CD4-positive, alpha-beta T cell treated with Interferon gamma for 1 hour (primary cell): ENCODE results near the gene CABP7.
A peak's percentile ranks its signal among the peaks of the same experiment; 100 is the strongest.
"Not testable (repeated sequence)": the region's sequence is repeated elsewhere in the genome, so short reads cannot be mapped to it uniquely, and the experiment has no call there.

Source experiments
- DNase-seq: peaks from one replicate; pipeline ENCODE4 v3.0.0-alpha.2; 2020

CABP7 gene

DNA sequence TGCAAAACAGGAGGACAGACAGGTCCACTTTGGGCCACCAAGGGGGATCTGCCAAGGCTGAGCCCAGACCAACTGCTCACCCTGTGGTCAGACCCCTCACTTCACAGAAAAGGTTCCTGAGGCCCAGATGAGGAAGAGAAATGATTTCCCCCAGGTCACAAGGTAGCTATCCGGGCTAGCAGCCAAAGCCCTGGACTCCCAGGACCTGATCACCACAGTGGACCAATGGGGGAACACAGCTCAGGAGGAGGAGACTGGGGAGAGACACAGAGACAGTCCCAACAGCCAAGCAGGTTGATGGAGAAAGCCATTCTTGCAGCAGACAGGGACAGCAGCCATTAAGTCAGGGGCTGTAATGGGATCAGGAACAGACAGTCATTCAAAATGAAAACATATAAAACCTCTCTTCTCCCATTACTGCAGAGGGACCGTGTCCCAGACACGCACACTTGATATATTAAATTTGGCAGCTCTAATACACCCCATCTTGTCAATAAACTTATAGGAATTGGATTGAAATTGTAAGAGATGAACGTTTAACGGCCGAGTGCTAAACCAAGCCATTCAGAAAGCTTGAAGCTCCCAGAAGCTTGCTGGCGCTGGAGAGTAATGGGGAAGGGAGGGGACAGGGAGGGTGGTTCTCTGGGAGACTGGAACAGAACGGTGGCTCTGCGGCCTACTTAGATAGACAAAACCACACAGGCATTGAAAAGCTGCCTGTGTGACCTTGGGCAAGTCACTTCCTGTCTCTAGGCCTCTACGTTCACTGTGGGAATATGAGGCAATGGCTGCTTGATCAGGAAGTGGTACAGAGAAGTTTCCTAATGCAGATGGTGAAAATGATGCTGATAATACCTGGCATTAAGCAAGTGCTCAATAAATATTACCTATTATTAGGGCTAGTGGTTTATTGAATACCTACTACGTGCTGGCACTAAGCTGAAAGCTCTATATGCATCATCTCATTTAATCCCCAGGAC lies 31.0 kb downstream of the CABP7 start:
- DNase-seq, result peak; percentile 34

DNA sequence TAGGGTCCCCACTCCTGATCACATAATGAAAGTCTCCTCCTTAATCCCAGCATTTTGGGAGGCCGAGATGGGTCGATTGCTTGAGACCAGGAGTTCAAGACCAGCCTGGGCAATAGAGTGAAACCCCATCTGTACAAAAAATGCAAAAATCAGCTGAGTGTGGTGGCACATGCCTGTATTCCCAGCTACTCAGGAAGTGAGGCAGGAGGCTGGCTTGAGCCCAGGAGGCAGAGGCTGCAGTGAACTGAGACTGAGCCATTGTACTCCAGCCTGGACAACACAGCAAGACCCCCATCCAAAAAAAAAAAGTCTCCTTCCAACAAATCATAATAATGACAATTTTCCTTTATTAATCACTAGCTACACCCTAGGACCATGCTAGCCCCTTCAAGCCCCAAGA lies 31.9 kb downstream of the CABP7 start:
- DNase-seq, result no peak

DNA sequence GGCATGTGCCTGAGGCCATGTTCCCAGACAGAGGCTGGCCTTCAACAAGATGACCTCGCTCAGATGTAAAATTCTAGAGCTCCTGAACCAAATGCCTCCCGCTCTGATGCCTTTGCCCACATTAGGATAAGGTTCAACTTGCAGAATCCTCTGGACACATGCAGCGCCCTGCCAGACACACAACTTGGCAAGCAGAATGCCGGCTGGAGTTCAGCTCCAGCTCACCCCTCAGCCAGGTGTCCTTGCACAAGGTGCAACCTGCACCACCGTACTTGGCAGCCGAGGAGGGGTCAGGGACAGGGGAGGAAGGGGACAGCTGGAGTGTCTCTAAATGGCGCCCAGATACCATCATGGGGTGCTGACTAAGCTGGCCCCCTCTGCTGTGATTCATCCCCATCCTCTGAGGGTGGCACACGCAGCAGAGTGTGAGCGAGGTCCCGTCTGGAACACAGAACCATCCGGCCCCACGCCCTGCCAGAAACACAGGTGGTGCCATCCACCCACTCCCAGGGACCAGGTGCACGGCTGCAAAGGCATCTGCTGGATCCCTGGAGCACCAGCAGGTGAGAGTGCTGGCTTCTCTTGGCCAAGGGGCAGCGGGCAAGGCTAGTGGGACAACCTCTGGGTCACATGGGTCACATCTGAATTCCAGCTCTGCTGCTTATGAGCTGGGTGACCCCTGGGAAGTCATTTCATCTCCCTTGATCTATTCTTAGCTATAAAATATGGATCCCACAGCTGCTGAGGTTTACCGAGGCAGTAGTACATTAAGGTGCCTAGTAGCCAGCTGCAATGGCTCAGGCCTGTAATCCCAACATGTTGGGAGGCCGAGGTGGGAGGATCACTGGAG lies 34.2 kb downstream of the CABP7 start:
- no peak for DNase-seq

DNA sequence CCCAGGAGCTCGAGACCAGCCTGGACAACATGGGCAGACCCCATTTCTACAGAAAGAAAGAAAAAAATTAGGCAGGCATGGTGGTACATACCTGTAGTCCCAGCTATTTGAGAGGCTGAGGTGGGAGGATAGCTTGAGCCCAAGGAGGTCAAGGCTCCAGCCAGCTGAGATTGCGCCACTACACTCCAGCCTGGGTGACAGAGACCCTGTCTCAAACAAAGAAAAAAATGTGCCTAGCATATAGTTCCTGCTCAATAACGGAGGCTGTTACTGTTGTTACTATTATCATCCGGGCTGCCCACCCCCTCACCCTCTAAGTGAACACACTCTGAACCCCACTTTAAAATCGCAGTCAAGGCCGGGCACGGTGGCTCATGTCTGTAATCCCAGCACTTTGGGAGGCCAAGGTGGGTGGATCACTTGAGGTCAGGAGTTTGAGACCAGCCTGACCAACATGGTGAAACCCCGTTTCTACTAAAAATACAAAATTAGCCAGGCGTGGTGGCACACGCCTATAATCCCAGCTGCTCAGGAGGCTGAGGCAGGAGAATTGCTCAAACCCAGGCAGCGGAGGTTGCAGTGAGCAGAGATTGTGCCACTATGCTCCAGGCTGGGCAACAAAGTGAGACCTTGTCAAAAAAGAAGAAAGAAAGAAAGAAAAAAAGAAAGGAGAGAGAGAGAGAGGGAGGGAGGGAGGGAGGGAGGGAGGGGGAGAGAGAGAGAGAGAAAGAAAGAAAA lies 35.0 kb downstream of the CABP7 start:
- not testable (repeated sequence) for DNase-seq

DNA sequence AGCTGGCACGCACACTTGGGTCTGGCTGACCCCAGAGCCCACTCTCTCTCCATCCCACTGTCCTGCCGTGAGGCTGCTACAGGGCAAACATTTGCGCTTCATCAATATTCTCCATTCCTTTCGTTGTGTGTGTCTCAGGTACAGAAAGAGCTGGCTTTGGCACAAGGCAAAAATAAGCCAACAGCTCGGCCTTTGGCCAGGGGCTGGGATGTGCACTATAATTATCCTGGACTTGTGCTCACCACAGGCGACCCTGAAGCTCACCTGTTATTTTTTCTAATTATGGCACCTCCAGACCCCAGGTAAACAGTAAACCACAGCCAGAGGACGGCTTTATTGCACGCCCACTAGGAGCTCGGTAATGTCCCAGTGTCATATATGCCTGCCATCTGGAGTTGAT lies 36.1 kb downstream of the CABP7 start:
- DNase-seq, result no peak

DNA sequence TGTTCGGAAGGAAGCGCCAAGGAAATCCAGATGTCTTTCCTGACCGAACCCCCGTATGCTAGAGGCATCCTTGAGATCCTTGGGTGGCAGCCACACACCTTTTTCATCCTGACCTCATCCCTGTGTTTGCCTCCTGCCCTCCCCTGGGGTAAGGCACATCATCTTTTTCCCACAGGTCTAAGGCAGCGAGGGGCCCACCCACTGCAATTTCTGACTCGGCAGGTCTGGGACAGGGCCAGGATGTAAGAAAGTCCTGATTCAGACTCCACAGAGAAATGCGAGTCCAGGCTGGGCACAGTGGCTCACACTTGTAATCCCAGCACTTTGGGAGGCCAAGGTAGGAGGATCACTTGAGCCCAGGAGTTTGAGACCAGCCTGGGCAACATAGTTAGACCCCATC lies 36.5 kb downstream of the CABP7 start:
- no peak for DNase-seq

DNA sequence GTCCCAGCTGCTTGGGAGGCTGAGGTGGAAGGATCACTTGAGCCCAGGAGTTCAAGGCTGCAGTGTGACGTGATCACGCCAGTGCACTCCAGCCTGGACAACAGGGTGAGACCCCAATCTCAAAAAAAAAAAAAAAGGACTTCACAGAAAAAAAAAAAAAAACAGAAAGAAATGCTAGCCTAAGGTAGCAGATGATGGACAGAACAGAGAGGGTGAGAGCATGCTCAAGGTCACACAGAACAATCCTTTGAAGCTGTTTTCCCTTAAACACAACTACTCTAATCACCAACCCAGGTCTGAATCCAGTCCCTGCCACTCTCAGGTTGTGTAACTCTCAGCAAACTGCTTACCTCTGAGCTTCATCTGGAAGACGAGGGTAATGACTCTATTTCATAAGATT lies 37.3 kb downstream of the CABP7 start:
- no peak for DNase-seq

DNA sequence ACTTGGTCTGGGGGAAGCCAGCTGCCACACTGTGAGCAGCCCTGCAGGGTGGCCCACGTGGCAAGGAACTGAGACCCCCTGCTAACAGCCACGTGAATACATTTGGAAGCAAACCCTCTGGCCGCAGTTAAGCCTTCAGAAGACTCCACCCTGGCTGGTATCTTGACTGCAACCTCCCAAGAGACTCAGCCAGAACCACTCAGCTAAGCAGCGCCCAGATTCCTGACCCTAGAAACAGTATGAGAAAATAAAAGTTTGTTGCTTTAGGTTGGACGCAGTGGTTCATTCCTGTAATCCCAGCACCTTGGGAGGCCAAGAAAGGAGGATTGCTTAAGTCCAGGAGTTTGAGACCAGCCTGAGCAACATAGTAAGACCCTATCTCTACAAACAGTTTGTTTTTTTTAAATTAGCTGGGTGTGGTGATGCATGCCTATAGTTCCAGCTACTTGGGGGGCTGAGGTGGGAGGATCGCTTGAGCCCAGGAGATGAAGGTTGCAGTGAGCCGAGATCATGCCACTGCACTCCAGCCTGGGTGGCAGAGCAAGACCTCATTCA lies 38.3 kb downstream of the CABP7 start:
- no peak for DNase-seq

DNA sequence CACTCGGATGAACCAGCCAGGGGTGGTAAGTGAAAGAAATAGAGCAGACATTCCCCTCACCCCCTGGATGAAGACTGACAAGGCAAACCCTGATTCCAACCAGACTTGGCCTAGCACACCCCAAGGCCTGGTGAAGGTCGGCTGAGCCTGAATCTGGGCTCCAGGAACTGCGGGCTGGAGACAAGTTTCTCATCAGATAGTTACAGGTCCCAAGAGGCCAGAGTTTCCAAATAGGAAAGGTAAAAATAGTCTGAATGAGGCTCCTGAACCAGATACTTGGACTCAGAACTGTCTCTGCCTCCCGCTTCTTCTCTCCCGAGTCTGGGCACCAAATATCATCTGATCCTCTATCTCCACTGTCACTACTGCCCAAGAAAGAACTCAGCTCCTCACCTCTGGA lies 39.2 kb downstream of the CABP7 start:
- no peak for DNase-seq

DNA sequence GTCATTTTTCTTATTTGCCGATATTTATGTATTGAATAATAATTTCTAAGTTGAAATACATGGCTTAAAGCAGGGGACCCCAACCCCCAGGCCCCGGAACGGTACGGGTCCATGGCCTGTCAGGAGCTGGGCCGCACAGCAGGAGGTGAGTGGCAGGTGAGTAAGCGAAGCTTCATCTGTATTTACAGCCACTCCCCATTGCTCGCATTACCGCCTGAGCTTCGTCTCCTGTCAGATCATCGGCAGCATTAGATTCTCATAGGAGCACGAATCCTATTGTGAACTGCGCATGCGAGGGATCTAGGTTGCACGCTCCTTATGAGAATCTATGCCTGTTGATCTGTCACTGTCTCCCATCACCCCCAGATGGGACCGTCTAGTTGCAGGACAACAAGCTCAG lies 42.5 kb downstream of the CABP7 start:
- no peak for DNase-seq

DNA sequence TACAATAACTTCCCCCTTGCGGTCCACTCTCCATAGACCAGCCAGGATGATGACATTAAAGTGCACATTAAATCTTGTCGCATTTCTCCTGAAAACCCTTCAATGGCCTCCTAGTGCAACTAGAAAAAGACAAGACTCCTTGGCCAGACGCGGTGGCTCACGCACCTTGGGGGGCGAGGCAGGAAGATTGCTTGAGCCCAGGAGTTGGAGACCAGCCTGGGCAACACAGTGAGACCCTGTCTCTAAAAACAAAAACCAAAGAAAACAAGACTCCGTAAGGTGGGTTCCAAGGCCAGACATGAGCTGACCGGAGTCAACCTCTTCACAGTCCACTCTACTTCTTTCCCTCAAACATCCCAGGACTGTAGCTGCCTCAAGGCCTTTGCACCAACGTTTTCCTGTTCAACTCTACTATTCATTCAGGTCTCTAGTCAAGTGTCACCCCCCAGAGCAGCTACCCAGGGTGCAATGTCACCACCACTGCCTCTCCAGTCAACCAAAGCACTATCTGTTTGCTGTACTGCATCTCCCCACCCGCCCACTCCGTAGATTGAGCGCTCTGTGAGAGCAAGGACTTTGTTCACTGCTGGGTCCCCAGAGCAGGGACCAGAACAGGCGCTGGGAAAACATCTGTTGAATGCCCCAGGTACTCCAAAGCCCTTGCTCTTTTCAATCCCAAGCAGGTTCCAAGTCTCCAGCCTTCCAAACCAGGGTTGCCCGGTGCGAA lies 46.3 kb downstream of the CABP7 start:
- no peak for DNase-seq

DNA sequence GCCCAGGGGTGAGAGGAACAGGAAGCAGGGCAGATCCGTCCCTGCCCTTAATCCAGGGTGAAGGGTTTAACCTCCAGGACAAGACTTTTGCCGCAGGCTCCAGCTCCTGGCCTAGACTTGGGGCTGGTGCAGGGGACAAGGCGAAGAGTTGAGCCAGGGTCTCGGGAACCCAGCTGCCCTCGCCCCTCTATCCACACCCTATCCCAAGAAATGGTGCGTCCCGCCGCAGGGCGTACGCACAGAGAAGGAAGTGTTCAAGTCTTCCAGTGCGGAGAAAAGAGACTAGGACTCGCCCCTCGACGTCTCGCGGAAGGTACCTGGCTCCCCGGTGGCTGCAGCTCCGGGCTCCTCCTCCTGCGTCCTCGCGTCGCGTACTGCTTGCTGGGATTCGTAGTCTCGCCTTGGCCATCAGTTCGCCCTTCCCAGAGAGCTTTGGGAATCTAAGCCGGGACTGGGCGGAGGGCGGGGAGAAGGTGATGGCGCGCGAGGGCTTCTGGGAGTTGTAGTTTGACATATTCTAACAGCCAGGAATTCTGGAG lies 46.9 kb downstream of the CABP7 start, which contains the start of gene ZMAT5:
TSS of gene ZMAT5 (minus strand) at position 376 of the 539 bp plus-strand sequence. CDS start 18,463 bp downstream, outside the sequence.
- DNase-seq, result peak; percentile 94

DNA sequence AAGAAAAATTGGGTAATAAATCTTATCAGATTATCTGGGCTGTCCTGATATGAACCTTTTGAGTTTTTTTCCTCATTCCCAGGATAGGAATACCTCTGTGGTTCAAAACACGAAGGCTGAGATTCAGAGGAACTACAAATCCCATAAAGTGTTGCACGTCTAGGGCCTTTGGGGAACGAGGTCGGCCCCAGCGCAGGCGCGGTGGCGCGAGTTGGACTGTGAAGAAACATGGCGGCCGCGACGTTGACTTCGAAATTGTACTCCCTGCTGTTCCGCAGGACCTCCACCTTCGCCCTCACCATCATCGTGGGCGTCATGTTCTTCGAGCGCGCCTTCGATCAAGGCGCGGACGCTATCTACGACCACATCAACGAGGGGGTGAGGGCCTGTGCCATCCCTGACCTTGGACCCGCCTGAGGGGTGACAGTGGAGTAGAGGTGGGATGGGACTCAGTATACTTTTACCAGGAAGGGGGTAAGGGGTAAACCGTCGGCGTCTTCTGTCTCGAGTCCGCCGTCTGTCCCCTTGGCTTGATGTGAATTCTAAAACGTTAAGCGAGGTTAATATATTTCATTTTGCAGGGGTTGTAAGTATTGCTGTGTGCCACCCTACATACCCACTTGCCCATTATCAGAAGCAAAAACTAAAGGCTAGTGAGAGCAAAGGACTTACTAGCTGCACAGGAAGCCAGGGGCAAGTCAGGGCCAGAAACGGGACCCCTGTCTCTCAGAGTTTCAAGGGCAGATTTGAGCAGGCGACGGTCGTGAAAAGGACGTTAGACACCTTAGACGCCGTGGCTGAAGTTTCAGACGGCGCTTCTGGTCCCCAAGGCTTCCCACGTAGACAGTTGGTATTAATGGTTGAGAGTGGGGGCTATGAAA lies 47.6 kb downstream of the CABP7 start, which contains the start of gene UQCR10:
TSS of gene UQCR10 (plus strand) at position 199 of the 881 bp plus-strand sequence. CDS start at position 229, 30 bp downstream.
- peak; percentile 93 for DNase-seq

DNA sequence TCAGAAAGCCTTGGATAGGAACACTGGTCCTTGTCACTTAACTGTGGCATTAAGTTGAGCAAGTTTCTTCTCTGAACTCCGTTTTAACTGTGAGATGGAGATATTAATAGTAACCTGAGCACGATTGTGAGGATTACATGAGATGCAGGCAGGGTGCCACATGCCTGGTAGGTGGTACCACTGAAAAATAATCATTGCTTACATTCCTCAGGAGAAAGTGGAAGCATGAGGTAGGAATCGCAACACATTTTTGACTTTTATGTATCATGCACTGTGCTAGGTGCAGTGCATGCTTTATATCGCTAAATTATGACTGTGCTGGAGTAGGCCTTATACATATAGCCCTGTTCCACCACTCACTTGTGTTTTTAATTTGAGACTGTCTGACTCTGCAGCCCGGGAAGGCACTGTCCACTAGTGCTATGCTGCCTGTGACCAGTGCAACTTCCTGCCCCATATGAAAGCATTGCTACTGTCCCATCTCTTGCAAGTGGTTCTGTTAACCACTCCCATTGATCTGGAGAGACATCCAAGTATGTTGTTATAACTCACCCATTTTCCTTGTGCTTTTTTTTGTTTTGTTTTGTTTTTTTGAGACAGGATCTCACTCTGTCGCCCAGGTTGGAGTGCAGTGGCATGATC lies 48.4 kb downstream of the CABP7 start:
- no peak for DNase-seq

DNA sequence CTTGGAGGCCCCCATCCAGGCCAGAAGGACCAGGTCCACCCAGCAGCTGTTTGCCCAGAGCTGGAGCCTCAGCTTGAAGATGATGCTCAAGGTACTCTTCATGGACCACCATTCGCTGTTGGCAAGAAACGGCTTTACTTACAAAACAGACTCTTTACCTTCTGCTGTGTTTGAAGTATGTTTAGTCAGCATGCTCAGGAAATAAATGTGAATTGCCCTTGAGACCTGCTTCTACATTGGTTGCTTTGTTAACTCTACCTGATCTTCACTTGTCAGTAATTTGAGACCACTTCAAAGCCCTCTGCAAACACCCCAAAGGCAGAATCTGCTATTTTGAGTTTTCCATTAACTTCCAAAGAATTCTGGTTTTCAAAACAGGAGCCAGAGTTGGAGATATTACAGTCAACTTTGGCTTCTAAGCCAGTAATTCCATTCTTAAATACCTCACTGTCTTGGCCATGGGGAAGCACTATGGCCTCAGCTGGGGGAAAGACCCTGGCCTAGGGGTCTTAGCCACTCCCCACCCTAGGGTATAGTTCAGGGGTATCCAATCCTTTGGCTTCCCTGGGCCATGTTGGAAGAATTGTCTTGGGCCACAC lies 50.0 kb downstream of the CABP7 start:
- DNase-seq, result no peak

DNA sequence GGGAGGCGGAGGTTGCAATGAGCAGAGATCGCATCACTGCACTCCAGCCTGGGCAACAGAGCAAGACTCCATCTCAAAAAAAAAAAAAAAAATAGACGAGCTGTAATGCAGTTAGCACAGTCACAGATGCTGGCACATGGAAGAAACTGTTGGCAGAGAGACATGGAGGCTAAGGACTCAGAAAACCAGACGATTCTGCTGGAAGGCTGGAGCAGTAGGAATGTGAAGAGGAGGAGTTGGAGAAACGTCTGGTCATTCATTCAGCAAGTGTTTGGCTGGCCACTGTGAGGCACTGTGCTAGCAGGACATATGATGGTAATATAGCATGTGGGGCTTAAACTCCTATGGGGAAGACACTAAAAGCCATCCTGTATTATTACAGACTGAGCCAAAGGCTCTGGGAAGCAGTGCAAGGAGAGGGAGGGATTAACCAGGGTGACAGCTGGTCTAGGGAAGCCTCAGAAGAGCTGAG lies 52.4 kb downstream of the CABP7 start:
- DNase-seq, result no peak

DNA sequence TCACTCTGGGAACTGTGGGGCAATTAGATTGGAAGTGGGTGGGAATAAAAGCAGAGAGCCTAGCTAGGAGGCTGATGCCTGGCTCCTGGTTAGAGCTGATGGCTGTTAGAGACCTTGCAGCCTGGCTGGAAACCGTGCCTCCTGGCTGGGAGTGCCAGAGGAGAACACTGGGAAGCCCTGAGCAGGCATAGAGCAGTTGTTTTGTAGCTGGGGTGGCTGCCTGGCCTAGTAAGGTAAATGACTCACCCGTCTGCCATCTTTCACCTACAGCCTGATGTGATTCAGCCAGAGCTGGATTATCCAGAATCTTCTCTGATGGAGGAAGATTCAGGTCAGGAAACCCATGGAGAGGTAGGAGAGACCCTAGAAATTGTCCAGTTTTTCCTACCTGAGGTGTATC lies 53.4 kb downstream of the CABP7 start:
- DNase-seq, result no peak

DNA sequence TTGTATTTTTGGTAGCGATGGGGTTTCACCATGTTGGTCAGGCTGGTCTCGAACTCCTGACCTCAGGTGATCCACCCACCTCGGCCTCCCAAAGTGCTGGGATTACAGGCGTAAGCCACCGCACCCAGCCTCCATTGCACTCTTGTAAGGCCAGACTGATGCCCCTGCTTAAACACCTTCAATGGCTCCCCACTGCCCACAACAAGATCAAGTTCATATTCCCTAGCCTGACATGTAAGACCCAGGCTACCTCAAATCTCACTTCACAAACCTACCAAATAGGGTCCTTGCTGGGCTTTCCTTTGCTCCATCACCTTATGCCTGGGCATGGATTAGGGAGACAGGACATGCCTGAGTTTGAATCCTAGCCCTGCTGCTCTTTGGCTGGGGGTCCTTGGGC lies 60.4 kb downstream of the CABP7 start:
- DNase-seq, result no peak
